Sigmoid colon (tissue), 4 donors: ENCODE results near the gene LEKR1.

Source experiments
- EP300 ChIP-seq, 4 donors: sonication (generic); formaldehyde crosslinking; IDR thresholded peaks; one replicate each; pipeline ENCODE4 v1.6.1; 2017; ENCODE audit warnings: antibody characterized with exemption in 4 of 4
- POLR2A ChIP-seq, 2 donors: fragments of 450-650 bp; IDR thresholded peaks; one replicate each; pipeline ENCODE4 v1.6.1; 2016; ENCODE audit warnings: antibody characterized with exemption in 2 of 2, mild to moderate bottlenecking in 2 of 2, moderate library complexity in 2 of 2
- POLR2AphosphoS5 ChIP-seq, 4 donors: sonication (generic); formaldehyde crosslinking; IDR thresholded peaks; one replicate each; pipeline ENCODE4 v1.6.1; 2017; ENCODE audit warnings: antibody characterized with exemption in 4 of 4
- TF ChIP-seq, protein P1 (sequence below), 4 experiments: fragments of 450-650 bp in 3 of 4; fragments of 200-600 bp in 1 of 4; IDR thresholded peaks; one replicate each; pipeline ENCODE4 v1.5.1; 2016 to 2019; ENCODE audit warnings: antibody characterized with exemption in 4 of 4, mild to moderate bottlenecking in 3 of 4, moderate library complexity in 2 of 4

DNA sequence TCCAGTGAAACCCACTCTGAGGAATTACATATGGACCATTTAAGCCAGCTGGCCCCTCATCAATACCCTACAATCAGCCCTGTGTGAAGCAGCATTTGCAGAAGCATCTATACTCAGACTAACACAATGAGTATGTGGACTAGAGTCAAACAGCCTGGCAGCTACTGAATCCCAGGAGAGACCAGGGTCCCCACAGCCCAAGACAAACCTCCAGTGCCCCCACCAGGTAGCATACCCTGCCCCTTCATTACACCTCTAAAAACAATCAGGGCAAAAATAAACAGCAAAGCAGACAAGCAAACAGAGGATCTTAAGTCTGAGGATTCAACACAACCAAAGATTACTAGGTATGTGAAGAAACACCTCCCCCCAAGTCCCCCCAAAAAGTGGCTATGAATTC is 157.4 kb downstream of the LEKR1 start:
- TF ChIP-seq, protein P1, sequence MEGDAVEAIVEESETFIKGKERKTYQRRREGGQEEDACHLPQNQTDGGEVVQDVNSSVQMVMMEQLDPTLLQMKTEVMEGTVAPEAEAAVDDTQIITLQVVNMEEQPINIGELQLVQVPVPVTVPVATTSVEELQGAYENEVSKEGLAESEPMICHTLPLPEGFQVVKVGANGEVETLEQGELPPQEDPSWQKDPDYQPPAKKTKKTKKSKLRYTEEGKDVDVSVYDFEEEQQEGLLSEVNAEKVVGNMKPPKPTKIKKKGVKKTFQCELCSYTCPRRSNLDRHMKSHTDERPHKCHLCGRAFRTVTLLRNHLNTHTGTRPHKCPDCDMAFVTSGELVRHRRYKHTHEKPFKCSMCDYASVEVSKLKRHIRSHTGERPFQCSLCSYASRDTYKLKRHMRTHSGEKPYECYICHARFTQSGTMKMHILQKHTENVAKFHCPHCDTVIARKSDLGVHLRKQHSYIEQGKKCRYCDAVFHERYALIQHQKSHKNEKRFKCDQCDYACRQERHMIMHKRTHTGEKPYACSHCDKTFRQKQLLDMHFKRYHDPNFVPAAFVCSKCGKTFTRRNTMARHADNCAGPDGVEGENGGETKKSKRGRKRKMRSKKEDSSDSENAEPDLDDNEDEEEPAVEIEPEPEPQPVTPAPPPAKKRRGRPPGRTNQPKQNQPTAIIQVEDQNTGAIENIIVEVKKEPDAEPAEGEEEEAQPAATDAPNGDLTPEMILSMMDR (IDR thresholded peaks at IDR 0.05): no peak
- TF ChIP-seq POLR2A (IDR thresholded peaks at IDR 0.05) (no peak), POLR2AphosphoS5 (IDR thresholded peaks at IDR 0.05) (no peak), EP300 (IDR thresholded peaks at IDR 0.05) (no peak)
